ENCODE results near the gene PTTG1IP.
"Not testable (repeated sequence)": the region's sequence is repeated elsewhere in the genome, so short reads cannot be mapped to it uniquely, and the experiment has no call there.

Gene PTTG1IP, protein sequence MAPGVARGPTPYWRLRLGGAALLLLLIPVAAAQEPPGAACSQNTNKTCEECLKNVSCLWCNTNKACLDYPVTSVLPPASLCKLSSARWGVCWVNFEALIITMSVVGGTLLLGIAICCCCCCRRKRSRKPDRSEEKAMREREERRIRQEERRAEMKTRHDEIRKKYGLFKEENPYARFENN

DNA sequence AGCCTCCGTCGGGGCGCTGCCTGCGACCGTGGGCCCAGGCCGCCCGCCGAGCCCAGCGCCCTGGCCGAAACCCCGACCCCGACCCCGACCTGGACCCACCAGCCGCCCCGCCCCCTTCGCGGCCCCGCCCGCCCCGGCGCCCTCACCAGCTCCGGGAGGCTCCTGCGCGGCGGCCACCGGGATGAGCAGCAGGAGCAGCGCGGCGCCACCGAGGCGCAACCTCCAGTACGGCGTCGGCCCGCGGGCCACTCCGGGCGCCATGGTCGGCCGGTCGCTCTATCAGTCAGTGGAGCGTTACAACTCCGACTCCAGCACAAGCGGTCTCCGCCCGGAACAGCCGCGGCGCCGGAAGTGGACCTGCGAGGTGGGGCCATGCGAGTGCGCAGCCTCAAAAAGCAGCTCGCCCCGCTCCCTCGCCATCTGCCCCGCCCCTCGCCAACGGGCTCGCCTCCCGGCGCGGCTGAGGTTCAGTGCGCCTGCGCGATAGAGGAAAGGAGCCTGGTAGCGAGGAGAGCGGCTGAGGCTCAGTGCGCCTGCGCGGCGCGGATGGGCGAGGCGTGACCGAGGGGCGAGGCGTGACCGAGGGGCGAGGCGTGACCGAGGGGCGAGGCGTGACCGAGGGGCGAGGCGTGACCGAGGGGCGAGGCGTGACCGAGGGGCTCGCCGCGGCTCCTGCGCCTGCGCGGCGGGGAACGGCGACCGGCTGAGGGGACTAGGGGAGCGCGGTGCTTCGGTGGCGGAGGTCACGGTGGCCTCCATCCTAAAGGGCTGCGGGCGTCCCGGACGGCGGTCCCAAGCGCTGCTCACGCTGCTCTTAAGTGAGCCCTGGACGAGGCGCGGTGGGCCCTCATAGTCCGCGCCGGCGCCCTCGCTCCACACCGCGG is at the start of gene PTTG1IP:
PTTG1IP (minus strand) TSS at position 335 of the 884 bp plus-strand sequence; CDS start at position 261, 74 bp downstream.
- DNase-seq = peak; percentile 98

DNA sequence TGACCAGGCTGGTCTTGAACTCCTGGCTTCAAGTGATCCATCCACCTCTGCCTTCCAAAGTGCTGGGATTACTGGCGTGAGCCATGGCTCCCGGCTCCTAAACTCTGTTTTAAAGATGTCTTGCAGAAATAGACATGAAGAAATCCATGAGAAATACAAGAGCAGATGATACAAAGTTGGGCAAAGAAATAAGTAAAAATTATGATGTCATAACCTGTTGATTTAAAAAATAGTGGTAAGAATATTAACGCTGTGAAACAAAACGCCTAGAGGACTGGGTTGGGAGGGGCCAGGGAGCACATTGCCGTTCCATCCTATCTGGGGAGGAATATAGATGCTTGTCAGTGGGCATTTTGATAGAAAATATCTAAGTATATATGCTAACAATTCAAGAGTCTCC is 48.4 kb upstream of the PTTG1IP start:
- DNase-seq = no peak

DNA sequence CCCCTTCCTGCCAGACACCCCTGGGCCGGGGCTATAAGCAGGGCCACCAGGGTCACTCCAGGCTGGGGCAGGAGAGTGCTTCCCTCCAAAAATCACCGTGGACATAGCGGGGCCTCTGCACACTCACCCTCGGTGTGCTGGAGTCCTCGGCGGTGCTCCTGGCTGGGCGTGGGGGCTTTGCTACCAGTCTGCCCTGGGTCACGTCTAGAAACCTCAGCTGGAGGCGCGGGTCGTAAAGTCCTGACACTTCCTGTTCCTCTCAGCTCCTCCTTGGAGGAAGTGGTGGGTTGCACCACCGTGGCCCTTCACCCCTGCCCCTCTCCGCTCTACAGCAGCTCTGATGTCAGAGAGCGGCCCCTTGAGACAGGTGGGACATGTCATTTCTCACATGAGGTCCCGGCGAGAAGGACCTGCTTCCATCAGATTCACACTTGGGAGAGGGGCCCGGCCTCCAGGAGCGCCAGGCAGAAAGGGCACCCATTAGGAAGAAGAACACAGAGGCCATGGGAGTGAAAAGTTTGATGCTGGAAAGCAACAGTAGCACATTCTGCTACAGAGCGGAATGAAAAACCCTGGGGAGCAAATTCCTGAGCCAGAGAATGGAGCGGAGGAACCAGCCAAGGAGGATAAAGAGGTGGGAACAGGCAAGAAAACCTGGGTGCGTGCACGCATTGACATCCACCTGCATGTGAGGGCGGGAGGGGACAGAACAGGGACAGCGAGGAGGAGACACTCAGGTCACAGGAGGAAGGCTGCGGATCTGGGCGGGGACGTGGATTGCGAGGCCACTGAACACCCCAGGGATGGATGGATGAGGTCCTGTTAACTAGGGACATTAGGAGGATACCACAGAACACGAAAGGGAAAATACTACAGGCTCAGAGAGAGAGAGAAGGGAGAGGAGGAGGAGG is 47.5 kb upstream of the PTTG1IP start, which contains the start of gene ITGB2:
ITGB2 (minus strand) TSS at position 206 of the 911 bp plus-strand sequence. CDS start 10,117 bp downstream, outside the sequence.
- DNase-seq = no peak

DNA sequence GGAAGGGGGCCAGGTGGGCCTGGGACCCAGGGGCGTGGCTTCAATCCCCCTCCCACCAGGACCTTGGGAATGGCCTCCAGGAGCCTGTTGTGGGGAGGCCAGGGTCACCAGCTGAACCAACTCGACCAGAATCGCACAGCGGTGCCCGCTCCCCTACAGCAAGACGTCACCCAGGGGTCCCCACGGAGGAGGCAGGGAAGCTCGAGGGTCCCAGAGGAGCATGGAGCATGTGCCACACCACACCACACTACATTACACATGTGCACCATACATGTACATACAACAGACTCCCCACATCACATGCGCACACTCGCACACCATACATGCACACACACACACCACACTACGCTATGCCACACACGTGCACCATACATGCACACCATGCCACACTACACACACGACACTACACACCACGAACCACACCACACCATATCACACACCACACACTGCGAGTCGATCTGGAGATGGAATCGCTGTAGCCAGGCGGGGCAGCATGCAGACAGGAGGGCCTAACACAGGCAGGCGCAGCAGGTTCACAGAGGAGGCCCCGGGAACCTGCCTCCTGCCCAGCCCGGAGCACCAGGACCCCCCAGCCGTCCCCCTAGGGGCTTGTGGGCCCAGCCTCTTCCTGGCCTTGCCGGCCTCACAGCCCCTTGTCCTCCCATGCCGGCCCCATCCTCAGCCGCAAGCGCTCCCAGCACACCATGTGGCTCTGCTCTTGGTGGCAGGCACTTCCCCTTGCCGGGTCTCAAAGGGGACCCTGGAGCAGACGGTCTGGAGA is 46.6 kb upstream of the PTTG1IP start:
- DNase-seq = no peak

DNA sequence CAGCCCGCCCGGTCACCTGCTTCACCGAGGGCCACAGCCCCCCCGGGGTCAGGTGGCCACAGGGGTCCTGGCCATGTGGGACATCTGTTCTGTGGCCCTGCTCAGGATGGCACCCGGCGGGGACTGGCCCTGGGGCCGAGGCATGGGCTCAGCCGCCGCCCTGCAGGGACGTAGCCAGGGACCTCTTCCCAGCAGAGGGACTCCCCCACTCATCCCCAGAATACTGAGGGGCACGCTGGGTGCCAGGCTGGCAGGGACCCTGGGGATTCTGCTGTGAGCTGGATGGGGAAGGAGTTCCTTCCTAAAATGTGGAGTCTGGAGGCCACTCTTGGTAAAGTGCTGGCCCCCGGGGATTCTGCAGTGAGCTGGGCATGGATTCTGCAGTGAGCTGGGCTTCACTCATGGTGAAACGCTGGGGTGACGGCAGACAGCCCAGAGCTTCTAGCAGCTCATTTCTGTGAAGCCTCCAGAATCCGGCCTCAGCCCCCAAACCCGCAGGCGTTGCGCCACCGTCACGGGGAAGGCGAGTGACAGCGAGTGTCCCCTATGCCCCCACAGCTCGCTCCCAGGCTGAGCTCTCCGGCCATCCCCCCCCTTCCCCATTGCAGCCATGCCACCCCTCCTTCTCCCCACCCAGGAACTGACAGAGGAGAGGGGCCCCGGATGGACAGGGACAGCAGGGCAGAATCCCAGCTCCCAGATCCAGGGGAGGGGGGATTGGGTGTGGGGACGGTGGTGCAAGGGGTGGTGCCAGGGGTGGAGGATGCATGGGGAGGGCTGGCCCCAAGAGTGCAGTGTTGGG is 45.8 kb upstream of the PTTG1IP start:
- DNase-seq = no peak

DNA sequence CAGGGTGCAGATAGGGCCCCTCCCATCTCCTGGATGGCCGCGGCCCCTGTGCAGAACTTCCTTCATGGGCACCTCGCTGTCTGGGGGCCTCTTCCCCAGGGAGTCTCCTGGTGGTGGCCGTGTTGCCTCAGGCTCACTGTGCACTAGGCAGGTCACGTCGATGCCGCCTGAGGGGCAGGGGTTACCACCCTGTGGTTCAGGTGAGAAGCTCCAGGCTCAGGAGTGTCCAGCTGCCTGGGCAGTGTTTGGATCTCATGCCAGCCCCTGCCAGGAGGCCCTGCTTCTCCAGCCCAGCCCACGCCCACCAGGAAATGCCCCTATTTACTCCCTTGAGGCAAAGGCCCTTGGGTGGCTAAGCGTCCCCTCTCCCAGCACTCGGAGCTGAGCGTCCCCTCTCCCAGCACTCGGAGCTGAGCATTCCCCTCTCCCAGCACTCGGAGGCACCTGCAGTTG is 45.1 kb upstream of the PTTG1IP start:
- DNase-seq = no peak

DNA sequence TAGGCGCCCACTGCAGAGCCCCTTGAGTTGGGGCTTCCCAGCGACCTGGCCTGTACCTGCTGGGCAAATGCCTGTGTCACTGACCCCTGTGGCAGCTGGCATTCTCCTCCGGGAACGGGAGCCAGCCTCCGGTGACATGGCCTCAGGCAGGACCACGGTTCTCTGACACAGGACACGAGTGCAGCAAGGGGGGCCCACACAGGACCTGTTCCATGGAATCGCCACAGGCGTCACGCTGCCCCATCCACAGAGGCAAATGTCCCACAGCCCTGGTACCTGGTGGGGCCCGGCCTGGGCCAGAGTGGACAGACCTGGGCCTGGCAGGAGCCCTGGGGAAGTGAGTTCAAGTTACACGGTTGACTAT is 44.6 kb upstream of the PTTG1IP start:
- no peak for DNase-seq

DNA sequence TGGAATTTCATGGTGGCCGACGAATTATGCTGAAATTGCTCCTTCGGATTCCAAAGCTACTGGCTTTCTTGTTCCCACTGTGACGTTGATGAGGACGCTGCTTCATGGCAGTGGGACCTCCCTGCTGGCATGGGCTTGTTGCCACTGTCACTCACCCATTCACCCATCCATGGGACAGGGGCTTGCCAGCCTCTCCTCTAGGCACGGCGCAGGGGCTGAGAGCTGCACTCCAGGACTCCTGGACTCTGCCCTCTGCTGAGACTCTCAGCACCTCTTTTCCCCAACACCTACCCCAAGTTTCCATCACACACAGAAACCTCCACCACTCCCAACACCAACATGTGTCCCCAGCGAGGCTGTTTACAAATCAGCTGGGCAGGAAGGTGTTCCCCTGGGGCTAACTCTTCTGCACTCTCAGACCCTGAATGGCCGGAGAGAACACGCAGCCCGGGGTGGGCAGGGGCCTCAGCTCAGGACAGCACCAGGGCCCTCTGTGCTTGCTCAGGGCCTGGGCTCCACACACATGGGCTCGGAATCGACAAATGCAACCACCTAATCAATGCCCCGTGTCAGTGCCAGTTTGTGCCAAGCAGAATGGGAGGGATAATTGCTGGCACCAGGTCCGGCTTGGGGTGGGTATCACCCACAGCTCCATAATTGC is 44.1 kb upstream of the PTTG1IP start:
- no peak for DNase-seq

DNA sequence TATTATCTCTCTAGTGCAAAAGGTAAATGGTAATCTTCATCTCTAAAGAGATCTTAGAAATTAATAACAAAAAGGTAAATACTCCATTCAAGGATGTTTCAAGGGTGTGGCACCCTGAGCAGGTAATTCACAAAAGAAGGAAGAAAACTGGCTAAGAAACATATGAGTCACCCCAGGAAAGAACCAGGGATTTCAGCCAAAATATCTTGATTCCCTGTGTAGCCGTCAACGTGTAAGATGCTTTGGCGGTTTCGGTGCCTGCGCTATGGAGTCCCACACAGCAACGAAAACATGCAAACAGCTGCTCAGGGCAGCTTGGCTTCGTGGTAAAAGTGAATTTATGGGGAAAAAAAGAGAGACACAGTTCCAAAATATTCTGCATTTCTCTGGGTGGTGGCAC is 43.5 kb upstream of the PTTG1IP start:
- DNase-seq = no peak

DNA sequence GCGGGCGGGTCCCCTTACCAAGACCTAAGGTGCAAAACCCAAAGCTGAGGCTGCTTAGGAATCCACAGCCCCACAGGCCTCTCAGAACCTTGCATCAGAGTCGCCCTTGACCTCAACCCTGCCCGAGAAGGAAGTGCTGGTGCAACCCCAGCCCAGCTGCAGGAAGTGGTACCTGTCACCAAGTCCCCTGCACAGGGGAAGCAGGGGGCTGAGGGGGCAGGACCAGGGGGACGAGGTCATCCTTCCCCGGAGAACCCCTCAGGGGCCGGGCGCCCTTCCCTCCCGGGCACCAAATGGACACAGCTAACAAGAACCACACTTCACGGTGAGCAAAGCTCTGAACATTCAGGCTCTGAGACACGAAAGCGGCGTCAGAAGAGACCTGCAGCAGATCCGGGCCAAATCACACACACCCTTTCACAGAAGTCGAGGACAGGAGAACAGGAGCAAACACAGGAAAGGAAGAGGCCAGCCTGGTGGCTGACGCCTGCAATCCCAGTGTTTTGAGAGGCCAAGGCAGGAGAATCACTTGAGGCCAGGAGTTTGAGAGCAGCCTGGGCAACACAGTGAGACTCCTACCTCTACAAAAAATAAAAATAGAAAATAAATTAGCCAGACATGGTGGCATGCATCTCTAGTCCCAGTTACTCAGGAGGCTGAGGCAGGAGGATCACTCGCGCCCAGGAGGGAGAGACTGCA is 40.8 kb upstream of the PTTG1IP start:
- DNase-seq = no peak

DNA sequence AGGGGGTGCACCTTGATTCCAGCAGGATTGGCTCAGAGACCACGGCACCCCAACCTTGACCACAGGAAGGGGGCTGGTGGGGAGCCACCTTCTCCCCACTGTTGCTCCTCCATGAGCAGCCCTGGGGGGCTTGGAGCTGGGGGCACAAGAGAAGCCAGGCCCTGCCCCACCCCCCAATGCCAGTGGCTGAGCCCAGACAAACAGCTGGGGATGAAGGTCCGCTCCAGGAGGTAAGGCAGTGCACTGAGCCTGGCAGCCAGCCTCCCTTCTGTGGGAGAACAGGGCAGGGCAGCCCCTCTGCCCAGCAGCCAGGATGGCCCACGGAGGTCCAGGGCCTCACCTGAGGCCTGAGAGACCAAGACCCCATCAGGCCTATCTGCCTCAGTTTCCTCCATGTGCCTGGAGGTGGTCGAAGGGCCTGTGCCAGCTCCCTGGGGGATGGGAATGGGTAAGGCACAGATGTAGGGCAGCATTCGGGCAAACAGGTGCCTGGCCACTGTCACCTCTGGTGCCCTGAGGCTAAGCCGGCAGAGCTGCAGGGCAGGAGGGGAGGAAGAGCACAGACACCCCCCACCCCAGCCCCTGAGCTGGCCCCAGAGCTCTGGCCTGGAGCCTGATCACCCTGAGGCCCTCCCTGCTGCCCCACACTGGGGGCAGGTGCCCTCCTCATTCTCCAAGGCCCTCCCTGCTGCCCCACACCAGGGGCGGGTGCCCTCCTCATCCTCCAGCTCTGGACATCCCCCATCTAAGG is 40.1 kb upstream of the PTTG1IP start:
- DNase-seq = no peak

DNA sequence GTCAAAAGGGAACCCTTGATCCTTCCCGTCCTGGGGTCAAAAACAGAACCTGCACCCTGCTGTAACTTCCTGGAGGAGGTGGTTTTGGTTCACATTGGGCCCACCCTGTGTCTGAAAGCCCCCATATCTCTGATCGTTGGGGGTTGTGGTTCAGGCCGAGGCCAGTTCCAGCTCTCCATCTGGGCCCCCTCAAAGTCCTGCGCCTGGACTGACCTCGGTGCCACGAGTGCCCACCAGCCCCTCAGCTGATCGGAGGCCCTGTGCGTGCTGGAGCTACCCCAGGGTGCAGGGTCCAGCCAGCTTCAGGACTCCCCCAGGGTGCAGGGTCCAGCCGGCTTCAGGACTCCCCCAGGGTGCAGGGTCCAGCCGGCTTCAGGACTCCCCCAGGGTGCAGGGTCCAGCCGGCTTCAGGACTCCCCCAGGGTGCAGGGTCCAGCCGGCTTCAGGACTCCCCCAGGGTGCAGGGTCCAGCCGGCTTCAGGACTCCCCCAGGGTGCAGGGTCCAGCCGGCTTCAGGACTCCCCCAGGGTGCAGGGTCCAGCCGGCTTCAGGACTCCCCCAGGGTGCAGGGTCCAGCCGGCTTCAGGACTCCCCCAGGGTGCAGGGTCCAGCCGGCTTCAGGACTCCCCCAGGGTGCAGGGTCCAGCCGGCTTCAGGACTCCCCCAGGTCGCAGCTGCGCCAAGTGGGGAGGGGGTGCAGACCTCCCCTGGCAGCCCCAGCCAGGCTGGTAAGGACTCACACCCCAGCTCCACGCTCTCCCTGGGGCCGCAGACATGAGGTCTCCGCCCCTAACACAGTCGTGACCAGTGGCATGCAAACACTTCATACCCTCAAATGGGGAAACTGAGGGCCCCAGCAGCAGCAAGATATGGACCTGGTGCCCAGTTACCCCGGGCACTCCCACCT is 39.3 kb upstream of the PTTG1IP start:
- DNase-seq = not testable (repeated sequence)

DNA sequence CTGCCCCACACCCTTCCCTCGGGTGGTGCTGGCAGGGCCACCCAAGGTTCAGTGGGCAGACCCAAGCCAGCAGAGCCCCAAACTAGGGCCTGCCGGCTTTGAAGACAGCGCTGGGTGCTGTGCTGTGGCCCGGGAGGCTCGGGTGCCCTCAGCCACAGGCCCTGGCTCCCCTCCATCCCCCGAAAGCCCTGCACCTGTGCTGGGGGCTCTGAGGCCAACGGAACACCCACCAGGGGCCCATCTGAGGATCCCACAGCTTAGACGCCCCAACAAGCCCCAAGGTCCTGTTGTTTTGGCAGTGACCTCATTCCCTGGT is 38.6 kb upstream of the PTTG1IP start:
- DNase-seq = no peak

DNA sequence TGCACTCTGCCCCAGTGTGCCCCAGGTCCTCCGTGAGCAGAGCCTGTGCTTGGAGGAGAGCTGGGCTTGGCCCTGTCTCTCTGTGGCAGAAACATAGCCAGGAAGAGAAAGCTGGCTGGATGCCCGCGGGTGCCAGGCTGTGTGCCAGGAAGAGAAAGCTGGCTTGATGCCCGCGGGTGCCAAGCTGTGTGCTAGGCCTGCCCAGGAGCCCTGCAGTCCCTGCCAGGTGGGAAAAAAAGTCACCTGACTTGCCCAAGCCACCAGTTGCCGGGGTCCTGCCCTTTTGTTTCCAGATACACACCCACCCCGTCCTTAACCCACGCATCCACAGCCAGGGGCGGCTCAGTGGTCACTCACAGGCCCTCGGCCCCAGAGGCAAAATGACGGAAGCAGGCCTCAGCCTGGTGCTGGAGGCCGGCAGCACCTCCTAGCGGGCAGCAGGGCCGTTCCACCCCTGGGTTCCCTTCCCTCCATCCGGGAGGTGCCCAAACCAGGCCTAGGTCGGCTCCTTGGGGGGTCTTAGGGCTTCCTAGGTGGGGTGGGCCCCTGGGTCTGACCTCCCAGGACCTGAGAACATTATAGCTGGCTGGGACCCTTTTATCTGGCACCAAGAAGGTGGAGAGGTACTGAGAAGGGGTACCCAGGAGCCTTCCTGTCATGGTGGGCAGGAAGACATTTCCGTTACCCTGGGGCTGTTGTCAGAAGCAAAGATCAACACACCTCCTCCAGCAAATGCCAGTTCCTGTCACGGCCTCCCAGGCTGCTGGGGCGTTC is 38.1 kb upstream of the PTTG1IP start:
- no peak for DNase-seq

DNA sequence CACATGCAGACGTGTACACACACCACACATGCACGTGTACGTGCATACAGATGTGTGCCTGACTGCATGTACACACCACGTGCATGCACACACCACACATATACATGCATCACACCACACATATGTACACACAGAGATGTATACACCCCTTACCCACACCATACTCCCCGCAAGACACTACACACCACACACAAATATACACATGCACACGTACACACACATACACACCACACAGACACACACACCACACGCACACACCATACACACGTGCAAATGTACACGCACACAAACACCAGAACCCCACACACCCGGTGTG is 37.5 kb upstream of the PTTG1IP start:
- no peak for DNase-seq

DNA sequence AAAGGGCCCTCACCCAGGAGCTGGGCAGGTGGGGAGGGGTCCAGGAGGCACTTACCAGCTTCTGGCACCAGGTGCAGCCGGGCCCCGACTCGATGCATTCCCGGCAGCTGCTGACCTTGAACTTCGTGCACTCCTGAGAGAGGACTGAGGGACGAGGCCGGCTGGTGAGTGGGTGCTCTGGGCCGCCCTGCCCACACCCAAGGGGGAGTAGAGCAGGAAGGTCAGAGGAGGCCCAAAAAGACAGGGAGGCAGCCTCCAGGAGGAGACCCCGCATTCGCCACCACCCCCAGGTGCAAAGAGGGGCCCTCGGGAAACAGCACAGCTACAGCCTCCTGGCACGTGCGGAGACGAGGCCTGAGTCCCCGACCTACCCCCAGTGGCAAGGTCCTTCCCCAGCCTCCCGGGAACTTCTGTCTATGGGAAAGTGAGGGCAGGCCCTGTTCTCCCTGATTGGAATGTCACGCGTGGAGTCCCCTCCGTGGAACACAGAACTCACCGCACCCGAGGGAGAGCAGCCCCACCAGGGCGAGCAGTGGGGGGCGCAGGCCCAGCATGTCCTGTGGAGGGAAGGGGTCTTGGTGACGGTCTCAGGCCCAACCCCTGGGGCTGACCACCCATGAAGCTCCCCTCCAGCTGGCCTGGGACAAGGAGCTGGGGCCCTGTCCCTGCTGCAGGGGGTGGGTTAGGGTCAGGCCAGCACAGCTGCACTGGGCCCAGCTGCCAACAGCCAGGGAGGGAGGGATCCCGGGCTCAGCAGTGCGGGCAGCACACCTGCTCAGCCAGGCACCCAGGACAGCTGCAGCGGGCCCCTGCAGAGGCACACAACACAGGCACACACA is 37.0 kb upstream of the PTTG1IP start:
- no peak for DNase-seq

DNA sequence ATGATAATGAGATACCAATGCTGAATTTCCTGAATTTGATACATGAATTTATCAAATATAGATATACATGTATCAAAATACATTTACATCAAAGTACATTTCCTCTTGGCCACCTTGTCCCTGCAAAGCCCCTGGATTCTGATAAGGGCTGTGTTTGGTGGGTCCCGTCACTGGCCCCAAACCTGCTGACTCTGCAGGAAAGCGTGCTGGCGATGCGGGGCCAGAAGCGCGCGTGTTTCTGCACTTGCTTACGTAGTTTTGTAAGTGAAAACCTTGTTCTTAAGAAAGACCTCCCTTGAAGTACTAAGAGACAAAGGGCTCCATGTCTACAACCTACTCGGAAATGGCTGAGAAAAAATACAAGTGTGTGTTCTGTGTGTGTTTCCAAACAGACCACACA is 36.2 kb upstream of the PTTG1IP start:
- DNase-seq = no peak

All from EL (cell line).